WERI-Rb-1 (cell line): ENCODE data around the gene FAM169A.

ENCODE experiments used
- DNase-seq: peaks from one replicate; pipeline ENCODE4 v3.0.0-alpha.2; 2020
- H3K27ac ChIP-seq: fragments of 250-450 bp; sonication (Bioruptor Pico); 2 replicates; pipeline ENCODE4 v1.5.1; 2020; ENCODE audit warnings: mild to moderate bottlenecking, moderate library complexity
- H3K27me3 ChIP-seq: fragments of 250-450 bp; sonication (Bioruptor Pico); 2 replicates; pipeline ENCODE4 v1.5.1; 2021; ENCODE audit warnings: mild to moderate bottlenecking, low read depth, moderate library complexity; ENCODE audit not compliant: insufficient read depth, severe bottlenecking
- H3K36me3 ChIP-seq: fragments of 250-450 bp; sonication (Bioruptor Pico); 2 replicates; pipeline ENCODE4 v1.5.1; 2020; ENCODE audit warnings: mild to moderate bottlenecking, moderate library complexity
- H3K4me3 ChIP-seq: 2 replicates; pipeline ENCODE4 v1.5.1; 2011; ENCODE audit warnings: low read depth, mild to moderate bottlenecking, control low read depth, low read length
- H3K9me3 ChIP-seq: fragments of 250-450 bp; sonication (Bioruptor Pico); 2 replicates; pipeline ENCODE4 v1.5.1; 2021; ENCODE audit warnings: mild to moderate bottlenecking, moderate library complexity; ENCODE audit not compliant: severe bottlenecking
- TF ChIP-seq, protein P1 (sequence below): IDR thresholded peaks from 2 replicates; pipeline ENCODE4 v1.5.1; 2011; ENCODE audit warnings: low read depth, mild to moderate bottlenecking, control low read depth, inconsistent platforms, low read length

FAM169A gene

DNA sequence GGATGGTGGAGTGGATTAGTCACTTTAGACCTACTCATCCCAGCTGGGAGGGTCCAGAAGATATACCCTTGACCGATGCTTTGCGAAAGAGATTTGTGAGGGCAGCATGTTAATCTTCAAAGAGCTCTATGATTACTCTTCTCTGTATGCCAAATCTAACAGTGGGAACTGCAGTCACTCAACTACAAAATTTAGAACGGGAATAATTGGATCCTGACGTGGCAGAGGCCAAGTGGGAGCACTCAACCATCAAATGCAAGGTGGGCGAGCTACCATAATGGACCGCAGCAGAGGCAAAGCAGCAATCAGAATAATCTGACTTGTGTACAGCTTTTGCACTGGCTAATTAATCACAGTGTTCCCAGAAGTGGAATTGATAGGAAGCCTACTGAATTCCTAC, 78.8 kb downstream of the FAM169A start:
- H3K36me3 ChIP-seq, result peaks cover 22% of the 10 kb centered on the region
- no peak overlapping the region for H3K4me3 ChIP-seq
- no peak overlapping the region for H3K27ac ChIP-seq
- no peaks in the 10 kb centered on the region for H3K27me3 ChIP-seq
- peaks cover 6% of the 10 kb centered on the region for H3K9me3 ChIP-seq
- TF ChIP-seq, protein P1, sequence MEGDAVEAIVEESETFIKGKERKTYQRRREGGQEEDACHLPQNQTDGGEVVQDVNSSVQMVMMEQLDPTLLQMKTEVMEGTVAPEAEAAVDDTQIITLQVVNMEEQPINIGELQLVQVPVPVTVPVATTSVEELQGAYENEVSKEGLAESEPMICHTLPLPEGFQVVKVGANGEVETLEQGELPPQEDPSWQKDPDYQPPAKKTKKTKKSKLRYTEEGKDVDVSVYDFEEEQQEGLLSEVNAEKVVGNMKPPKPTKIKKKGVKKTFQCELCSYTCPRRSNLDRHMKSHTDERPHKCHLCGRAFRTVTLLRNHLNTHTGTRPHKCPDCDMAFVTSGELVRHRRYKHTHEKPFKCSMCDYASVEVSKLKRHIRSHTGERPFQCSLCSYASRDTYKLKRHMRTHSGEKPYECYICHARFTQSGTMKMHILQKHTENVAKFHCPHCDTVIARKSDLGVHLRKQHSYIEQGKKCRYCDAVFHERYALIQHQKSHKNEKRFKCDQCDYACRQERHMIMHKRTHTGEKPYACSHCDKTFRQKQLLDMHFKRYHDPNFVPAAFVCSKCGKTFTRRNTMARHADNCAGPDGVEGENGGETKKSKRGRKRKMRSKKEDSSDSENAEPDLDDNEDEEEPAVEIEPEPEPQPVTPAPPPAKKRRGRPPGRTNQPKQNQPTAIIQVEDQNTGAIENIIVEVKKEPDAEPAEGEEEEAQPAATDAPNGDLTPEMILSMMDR, result no peak
- DNase-seq, result no peak

DNA sequence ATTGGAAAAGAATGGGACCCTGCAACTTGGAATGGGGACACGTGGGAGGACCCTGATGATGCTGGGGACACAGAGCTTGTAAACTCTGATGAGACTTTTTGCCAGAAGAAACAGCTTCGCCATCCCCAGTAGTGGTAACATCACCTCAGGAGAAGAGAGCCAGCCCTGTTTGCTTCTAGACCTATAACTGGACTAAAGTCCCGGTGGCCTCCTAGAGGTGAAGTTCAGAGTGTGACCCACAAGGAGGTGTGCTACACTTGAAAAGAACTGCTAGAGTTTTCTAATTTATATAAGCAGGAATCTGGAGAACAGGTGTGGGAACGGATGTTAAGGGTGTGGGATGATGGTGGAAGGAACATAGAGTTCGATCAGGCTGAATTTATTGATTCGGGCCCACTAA, 79.3 kb downstream of the FAM169A start:
- DNase-seq, result no peak
- TF ChIP-seq, protein P1, result no peak
- H3K36me3 ChIP-seq, result peaks cover 16% of the 10 kb centered on the region
- peaks cover 6% of the 10 kb centered on the region for H3K9me3 ChIP-seq
- no peak overlapping the region for H3K27ac ChIP-seq
- no peaks in the 10 kb centered on the region for H3K27me3 ChIP-seq
- H3K4me3 ChIP-seq, result no peak overlapping the region

DNA sequence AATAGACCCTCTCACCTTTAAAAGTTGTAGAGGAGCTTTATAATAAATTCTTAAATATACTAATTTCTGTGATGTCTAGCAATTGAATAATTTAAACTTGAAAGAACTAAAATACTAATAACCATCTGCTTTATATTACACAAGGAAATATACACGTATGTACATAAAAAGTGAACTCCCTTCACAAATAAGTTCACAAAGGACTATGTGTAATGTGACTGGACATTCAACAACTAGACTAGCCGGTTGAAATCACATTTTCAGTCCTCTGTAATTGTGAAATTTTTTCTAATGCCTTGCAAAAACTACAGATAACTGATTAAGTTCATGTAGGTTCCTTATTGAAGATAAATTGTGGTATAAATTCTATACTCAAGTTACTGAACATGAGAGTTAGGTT, 87.6 kb downstream of the FAM169A start:
- H3K36me3 ChIP-seq, result peaks cover 55% of the 10 kb centered on the region

DNA sequence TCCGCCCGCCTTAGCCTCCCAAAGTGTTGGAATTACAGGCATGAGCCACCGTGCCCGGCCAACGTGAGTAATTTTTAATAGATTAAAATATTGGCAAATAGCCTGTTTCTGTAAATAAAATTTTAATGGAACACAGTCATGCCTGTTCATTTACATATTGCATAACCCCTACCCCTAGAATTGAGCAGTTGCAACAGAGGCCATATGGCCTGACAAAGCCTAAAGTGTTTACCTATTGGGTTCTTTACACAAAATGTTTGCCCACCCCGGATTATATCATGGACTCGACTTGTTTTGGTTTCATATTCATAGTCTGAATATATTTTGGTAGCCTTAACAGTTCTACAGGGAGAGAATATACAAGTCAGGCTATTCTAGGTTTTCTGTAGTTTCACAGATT, 93.8 kb downstream of the FAM169A start:
- Histone ChIP-seq H3K4me3 (no peak overlapping the region), H3K9me3 (no peaks in the 10 kb centered on the region), H3K36me3 (peaks cover 77% of the 10 kb centered on the region), H3K27ac (no peak overlapping the region), H3K27me3 (no peaks in the 10 kb centered on the region)
- no peak for DNase-seq
- TF ChIP-seq, protein P1, result no peak

More for the DNA sequence above, 87.6 kb downstream of the FAM169A start:
- H3K27ac ChIP-seq, result no peak overlapping the region
- DNase-seq, result no peak
- no peak overlapping the region for H3K4me3 ChIP-seq
- H3K9me3 ChIP-seq, result no peaks in the 10 kb centered on the region
- TF ChIP-seq, protein P1, result no peak
- no peaks in the 10 kb centered on the region for H3K27me3 ChIP-seq

DNA sequence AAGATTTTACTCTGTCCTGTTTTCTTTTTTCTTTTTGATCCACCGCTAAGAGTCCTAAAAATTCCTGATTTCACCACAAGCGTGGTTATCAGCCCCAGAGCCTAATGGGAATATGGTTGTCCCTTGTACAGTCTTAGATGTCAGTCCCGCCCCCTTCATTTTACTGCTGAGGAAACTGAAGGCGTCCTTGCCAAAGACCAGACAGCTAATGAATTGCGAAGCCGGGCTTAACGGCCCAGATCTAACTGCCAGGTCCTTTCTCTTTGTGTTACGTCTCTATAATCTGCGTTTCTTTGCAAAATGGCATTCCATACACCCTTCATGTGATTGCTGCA, 98.6 kb downstream of the FAM169A start:
- H3K36me3 ChIP-seq, result peaks cover 47% of the 10 kb centered on the region
- peak overlapping the region; percentile 75 for H3K4me3 ChIP-seq
- peak; percentile 12 for DNase-seq
- H3K9me3 ChIP-seq, result no peaks in the 10 kb centered on the region
- H3K27ac ChIP-seq, result peak overlapping the region; percentile 77
- TF ChIP-seq, protein P1, result no peak
- H3K27me3 ChIP-seq, result no peaks in the 10 kb centered on the region

DNA sequence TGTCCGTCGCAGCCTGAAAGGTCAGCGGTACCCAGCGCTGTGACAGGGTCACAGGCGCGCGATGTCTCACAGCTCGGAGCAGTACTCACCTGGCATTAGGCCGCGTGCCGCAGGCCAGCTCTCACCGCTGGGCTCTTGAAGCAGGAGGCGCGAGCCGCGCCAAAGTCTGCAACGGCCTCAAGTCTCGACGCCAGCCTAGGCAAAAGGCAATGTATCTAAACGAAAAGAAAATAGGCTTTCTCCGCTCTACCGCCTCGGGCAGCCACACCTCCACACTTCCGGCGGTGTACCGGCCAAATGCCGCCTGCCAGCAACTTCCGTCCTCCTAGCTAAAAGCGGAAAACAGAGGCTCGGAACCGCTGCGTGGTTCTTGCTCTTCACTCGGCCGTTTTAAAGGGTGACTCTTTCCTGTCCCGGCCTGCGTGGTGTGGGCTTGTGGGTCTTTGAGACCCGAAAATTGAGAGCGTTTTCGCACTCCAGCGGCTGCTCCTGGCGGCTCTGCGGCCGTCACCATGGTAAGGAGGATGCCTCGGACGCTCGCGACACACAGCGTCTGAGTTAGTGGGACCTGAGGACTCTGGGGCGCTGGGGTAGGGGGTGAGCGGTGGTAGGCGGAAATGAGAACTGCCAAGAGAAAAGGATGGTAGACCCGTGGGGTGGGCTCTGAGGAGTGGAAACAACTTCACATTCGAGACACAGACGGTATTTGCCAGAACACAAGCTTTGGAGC, 99.2 kb downstream of the FAM169A start, which contains the start of the genes GFM2 and NSA2:
GFM2 (minus strand) TSS at position 269 of the 730 bp plus-strand sequence. CDS start 3,375 bp downstream, outside the sequence.
NSA2 (plus strand) TSS at position 401 of the 730 bp plus-strand sequence; CDS start at position 513, 112 bp downstream.
- Histone ChIP-seq H3K27me3 (no peaks in the 10 kb centered on the region), H3K9me3 (no peaks in the 10 kb centered on the region), H3K4me3 (peak within 1 kb of the TSS; percentile 75), H3K27ac (peak within 1 kb of the TSS; percentile 77), H3K36me3 (peaks cover 47% of the 10 kb centered on the region)
- peak; percentile 90 for DNase-seq
- TF ChIP-seq, protein P1, result no peak
